Islet precursor cell (in vitro differentiated cells): ENCODE measurements around the gene TPPP3.
"Not testable (repeated sequence)": the region's sequence is repeated elsewhere in the genome, so short reads cannot be mapped to it uniquely, and the experiment has no call there.

Experiments used
- DNase-seq: peaks from one replicate; pipeline ENCODE4 v3.0.0-alpha.2; 2018

TPPP3 gene

DNA sequence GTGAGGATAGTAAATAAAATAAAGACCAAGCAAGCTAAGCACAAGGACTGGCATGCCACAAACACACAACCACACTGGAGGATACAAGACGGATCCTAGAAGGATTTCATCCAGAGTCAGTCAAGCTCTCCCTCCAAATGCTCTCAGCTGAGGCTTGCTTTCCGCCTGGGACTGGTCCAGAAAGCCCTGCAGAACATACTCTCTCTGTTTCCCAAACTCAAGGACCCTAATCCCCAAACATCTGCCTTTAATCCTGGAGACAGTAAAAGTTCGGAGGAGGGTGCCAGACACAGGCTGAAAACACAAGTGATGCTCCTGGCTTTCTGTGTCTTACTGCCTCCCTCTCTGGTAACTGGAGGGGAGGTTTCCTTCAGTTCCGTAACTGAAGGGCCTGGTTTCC, 32.3 kb upstream of the TPPP3 start:
- DNase-seq, result no peak

DNA sequence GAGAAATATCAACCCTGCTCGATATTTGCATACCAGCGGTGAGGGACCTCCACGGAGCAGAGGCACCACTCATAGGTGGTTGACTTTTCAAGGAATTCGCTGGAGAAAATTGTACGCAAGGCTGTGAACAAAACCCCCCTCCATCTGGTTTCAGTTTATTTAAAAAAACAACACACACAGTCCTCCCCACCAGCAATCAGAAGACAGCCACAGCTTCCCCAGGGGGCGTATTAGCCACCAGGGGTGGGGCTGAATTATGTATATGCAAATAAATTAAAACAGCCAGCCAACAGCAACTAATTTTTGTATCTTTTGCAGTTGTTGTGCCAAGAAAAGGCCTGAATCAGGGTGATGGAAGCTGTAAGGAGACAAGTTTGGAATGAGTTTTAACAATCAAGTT, 31.8 kb upstream of the TPPP3 start:
- no peak for DNase-seq

DNA sequence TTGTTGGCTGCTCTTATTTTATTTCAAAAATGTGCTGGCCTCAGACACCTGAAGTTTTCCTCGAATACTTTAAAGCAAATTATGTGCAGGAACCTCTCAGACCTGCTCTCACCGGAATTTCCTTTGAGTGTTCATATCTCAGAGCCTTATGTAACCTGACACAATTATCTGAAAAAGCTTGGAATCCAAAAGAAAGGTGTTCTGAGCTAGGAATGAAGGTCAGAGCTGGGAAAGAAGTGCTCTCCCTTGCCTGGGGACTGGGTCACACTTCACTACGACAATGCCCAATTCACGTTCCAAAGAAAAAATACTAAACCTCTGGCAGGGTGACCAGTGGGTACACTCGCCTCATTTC, 30.9 kb upstream of the TPPP3 start:
- no peak for DNase-seq

DNA sequence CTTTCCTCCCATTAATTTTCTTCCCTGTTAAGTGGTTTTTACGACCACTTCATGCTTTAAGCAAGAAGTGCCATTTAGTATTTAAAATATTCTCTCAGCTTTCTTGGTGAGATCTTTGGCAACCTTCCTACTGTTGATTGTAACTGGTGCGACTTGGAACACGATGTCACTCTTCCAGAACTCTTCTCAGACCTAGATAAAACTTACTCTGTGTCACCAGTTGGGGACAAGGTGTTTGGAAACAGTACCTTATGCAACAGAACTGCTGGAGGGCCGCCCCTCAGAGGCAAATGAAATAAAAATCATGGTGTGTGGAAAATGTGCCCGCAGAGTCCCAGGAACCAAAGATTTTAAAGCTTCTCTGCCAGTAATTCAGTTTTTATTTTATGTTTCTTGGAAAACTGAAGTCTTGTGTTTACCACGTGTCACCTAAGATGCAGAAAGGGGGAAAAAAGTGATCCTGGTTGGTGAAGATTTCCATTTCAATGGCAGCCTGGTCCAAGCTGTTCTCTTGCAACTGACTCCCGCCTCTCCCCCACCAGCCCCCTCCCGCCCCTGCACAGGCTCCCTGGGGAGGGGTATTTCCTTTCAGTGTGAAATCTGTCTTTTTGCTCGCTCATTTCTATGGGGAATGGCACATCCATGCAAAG, 30.4 kb upstream of the TPPP3 start:
- no peak for DNase-seq

DNA sequence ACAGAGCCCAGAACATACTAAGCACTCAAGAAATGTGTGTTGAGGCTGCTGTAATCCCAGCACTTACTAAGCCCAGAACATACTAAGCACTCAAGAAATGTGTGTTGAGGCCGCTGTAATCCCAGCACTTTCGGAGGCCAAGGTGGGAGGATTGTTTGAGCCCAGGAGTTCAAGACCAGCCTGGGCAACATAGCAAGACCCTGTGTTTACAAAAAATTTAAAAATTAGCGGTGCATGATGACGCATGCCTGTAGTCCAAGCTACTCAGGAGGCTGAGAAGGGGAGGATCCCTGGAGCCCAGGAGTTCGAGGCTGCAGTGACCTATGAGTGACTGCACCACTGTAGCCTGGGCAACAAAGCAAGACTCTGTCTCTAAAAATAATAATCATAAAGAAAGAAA, 29.7 kb upstream of the TPPP3 start:
- no peak for DNase-seq

DNA sequence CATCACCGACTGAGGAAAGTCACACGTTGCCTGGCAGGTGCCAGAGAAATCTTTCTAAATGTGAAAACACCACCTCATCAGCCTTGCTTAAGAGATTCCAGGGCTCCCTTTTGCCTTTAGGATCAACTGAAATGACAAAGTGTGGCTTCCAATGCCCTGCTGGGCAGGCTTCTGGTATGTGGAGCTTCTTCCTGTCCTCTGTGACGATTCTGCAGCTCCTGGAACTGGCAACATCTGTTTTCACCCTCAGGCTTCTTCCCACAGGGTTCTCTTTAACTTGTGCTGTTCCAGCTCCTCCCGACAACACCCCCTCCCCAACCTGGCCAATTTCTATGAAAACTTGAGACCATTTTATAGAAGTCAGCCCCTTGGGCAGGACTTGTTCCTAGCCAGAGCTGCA, 27.7 kb upstream of the TPPP3 start:
- no peak for DNase-seq

DNA sequence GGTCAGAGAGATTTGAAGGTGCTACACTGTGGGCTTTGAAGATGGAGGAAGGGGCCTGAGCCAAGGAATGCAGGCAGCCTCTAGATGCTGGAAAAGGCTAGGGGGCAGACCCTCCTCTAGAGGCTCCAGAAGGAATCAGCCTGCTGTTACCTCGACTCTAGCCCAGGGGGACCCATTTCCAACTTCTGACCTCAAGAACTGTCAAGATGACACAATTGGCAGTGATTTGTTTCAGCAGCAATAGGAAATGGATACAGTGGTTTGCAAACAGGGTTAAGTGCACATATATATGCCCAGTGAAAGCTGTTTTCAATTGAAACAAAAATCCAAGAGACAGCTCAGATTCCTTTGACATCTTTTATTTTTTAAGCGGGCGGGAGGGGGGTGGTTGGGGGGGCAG, 26.6 kb upstream of the TPPP3 start:
- no peak for DNase-seq

DNA sequence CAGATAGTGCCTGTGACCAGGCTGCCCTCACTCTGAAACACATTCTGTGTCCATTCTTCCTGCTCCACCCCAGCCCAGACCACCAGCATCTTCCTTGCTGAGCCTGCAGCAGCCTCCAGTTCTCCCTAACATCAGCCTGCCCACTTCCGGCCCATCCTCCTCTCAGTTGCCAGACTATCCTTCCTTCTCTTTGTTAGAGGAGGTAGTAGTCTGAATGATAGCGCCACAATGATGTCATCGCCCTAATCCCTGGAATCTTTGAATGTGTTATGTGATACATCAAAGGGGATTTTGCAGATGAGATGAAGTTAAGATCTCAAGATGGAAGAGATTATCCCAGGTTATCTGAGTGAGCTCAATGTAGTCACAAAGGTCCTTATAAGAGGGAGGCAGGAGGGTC, 26.2 kb upstream of the TPPP3 start:
- DNase-seq, result no peak

DNA sequence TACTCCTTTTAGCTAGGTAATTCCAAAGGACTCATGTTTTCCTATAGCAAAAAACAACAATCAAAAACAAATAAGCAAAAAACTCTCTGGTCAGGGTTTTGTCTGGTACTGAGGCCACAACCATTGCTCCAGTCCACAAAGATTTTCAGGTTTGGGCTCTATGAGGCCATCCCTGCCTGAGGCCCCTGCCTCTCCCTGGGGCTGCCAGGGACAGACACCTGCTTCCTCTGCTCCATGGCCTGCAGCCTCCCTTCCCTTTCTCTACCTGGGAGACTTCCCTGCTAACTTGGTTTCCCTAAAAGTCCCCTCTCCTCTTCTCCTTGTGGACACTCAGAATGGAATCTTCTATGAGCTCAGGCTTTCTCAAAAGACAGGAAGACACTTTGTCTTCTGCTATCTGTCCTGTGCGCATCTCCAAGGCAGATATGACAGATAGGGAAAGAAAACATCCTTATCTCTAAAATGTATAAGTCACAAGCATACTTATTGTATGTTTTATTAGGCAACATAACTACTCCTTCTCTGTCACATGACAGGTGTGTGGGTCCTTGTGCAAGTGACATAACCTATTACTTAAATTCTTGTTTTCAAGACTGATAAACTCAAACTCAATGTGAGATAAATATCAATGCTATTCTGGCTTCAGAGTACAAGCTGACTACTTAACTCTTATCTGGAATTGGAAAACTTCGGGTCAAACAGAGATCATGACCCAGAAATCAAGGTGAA, 24.2 kb upstream of the TPPP3 start:
- DNase-seq, result no peak

DNA sequence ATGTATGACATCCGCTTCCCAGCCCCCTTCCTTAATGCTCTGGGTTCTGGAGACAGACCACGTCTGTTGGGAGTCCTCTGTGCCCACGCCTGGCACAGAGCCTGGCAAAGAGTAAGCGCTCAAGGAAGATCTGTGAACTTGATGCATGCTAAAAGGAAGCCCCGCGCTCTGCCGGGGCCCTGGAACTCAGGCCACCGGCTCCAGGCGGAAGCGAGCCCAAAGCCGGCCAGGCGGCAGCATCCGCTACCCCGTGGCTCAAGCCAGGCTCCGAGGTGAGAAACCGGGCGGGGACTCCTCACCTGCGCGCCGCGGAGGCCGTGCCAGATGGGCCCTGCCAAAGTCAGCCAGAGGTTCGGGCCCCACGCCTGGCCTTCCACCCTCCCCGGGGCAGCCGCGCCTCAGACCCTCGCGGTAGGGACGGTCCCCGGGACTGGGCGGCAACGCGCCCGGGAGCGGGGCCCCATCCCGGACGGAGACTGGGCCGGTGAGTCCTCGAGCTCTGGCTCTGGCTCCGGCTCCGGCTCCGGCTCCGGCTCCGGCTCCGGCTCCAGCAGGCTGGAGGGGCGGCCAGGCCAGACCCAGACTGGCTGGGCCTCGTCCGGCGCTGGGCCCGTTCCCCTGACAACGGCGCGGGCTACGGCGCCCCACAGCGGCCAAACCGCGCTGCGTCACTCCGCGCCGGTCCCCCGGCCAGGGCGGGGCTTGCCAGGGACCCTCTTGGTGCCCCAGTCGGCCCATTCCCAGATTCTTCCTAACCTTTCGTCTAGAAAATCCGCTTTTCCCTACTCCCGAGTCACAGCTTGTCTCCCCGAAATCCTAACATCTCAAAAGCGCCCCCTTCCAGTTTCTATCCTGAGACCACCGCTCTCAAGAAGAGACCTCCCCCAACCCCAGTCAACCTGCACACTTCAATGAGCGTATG, 22.8 kb upstream of the TPPP3 start, which contains the start of gene ZDHHC1:
TSS of gene ZDHHC1 (minus strand) at position 606 of the 922 bp plus-strand sequence. CDS start 8,702 bp downstream, outside the sequence.
- peak; percentile 84 for DNase-seq

DNA sequence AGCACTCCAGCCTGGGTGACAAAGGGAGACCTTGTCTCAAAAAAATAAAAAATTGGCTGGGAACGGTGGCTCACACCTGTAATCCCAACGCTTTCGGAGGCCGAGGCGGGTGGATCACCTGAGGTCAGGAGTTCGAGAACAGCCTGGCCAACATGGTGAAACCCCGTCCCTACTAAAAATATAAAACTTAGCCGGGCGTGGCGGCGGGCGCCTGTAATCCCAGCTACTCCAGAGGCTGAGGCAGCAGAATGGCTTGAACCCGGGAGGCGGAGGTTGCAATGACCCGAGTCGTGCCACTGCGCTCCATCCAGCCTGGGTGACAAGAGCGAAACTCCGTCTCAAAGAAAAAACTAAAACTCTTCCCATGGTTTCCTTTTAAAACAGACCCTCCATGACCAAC, 22.1 kb upstream of the TPPP3 start:
- DNase-seq, result not testable (repeated sequence)

DNA sequence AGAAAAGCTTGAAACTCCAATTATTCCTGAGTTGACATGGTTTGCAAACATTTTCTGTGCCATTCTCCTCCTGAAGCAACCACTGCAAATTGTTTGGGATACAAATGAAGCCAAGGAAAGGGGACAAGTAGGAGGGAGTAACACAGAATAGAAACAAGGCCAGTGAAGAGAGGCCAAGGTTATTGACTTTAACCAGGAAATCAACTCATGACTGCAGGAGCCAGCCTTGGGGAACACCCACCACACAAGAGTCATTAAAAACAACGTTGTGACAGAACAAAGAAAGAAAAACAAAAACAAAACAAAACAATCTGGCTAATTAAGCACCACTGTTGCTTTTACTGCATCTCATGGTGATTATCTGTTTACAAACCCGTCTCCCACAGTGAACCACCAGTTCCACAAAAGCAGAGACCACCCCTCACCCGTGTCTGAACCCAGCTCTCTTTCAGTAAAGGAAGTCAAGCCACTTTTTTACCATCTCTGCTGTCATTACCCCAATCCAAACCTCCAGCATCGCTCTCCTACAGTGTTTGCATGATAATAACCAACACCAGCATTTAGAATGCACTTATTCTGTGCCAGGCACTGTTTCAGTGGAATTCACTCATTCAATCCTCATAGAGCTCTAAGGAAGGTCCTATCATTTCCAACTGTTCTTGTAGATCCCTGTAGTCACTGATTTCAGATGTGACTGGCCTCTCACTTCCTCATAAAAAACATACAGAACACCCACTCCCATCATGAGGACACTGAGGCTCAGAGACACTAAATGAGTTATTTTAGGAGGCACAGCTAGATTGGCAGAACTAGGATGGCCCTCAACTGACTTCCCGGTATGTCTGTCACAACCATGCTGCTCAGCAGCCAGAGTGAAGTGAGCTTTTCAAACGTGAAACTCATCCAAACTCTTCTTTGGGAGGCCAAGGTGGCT, 20.9 kb upstream of the TPPP3 start:
- DNase-seq, result no peak

DNA sequence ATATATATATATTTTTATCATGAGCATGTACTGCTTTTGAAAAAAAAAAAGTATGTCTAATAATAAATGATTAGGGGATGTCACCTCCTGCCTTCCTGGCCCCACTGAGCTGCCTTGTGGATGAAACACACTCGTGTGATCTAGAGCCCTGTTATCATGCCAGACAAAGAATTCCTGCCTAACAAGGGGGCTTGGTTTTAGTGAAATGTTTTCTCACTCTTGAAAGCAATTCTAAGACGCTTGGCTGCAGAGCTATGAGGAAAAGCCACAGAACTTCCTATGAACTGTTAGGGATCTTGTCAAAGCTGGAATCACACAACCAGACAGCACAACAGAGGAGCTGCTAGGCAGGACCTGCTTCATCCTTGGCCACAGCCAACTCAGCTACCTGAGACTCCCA, 19.0 kb upstream of the TPPP3 start:
- DNase-seq, result no peak

DNA sequence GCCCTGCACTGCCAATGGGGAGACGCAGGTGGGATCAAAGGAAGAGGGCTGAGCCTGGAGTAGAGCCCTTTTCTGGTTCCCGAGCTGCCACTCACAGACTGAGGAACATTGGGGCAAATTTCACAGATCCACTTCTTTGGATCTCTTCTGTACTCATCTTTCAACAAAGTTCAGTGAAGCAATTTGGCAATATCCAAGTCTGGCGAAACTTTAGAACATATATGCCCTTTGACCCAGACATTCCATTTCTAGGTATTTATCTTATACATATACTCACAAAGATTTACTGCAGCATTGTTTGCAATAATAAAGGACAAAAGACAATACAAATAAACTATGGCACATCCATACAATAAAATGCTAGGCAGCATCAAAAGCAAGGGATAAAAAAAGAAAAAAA, 18.0 kb upstream of the TPPP3 start:
- DNase-seq, result no peak

DNA sequence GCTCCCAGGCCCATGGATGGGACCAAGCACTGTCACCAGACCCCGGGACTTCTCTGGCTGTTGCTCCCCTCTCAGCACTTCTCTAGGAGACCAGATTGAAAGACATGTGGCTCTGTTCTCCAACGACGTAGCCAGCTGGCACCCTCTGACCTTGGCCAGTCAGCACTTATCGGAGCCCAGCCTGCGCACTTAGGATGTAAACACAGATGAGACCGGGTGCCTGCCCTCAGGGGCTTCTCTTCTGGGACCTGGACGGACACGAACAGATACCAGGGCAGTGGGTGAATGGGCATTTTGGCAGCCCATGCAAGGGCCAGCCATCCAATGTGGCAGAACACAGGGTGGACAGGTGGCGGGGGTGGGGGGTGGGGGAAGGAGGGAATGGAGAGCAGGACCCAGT, 16.3 kb upstream of the TPPP3 start:
- no peak for DNase-seq

DNA sequence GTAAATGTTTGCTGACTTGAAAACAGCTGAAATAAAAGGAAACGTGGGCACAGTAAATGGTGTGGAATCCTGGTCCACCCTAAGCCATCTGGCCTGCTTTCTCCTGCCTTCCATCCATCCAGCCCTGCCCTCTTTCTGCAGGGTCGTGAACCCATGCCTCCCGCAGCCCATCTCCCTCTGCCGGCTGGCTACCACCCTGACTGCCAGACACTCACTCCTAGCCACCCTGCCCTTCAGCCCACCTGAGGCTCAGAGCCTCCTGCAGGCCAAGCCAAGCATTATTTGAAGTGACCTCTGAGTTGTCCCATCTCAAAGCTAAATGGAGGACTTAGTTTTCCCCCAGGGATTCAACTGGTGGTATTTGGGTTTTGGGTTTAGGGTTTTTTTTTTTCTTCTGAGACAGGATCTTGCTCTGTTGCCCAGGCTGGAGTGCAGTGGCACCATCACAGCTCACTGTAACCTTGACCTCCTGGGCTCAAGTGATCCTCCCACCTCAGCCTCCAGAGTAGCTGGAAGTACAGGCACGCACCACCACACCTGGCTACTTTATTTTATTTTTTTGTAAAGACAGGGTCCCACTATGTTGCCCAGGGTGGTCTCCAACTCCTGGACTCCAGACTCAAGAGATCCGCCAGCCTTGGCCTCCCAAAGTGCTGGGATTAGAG, 14.6 kb upstream of the TPPP3 start:
- DNase-seq, result no peak

DNA sequence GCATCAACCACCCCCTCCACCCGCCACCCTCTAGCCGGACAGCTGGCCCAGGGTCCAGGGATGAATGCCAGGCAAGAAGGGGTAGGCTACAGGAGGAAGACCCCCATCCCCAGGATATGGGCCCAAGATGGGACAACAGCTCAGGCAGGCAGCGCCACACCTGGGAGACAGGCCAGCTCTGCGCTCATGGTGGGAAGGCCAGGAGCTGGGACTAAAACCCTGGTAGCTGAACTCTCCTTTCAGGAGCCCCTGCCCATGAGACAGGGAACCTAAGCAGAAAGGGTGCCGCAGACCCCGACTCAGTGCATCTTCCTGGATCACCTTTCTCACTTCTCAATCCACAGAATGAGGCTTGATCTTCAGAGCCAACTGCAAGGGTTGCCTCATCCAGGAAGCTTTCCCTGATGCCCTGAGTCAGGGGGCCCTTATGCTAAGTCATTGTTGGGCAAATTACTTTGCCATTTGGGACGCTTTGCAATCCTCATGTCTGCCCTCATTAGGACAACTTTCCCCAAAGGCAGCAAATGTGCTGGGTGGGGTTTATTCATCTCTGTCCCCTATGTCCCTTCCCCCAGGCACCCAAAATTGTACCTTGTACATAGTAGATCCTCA, 14.0 kb upstream of the TPPP3 start:
- no peak for DNase-seq

DNA sequence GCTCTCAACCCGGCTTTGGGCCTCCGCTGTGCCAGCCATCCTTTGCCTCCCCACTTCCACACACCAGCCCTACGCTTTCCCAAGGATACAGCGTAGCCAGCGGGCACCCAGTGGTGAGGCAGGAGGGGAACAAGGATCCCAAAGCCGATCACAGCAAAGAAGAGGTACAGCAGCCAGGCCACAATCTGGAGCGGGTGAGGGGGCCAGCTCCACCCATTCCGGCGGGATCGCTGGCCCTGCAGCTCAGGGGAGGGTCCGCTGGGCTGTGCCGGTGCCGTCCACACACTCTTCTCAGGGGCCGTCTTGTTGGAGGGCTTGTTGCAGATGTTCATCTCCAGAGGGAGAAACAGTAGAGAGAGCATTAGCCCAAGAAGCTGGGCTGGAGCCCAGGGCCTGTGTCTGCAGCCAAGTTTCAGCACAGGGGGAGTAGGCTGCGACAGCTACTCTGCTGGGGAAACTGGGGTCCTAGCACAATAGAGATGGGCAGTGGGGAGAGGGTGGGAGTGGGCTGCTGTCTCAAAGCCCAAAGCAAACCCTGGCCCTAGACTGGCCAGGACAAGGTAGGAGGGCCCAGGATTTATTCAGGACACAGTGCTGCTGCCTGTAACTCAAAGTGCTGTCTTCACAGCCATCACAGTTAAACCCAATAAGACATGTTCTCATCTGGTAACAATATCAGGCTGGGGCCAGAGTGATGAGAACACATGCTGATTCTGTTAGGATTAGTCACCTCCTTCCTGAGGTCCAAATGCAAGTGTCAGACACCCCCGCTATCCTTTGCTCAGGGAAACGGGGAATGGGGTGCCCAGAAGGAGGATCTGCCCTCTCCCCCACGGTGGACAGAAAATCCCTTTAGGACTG, 13.0 kb upstream of the TPPP3 start:
- DNase-seq, result no peak

DNA sequence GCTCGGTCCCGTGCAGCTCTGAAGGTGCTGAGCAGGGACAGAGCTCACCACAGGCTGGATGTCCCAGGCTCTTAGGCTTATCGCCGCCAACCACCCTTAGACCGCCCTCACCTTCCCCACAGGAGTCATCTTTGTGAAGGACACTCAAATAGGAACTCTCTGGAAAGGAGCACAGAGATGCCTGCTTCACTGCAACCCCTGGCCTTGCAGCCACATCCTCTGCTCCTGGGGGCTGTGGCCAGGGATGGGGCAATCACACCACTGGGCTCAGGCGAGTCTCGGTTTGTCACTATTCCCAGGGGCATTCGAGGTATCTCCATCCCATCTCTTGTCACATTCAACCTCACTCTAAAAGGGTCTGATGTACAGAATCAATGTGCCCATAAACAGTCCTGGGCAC, 12.0 kb upstream of the TPPP3 start:
- no peak for DNase-seq

DNA sequence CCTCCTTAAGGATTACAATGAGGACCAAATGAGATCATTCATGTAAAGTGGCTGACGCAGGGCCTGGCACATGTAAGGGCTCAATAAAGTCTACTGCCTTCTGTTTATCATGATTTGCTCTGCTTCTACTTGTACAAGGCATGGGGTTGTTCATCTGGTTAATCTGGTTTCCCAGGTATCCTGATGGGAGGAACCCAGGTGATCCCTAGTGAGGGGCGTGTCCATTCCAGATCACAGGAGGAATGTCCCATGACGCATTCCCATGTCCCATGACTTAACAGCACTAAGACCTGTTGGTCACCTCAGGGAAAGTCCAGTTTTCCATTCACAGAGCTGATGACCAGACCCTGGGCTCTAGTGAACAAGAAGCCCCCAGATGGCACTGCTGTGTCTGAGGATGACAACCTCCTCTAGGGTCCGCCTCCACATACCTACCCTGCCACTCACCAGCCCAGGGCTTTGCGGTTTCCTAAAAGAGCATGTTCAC, 11.5 kb upstream of the TPPP3 start:
- peak; percentile 86 for DNase-seq
